Spleen (tissue), 11 donors: ENCODE data around the gene NUP98. TPM values are rescaled to one million over a fixed set of nuclear protein-coding genes. Genes with fewer than 3 reads are reported as not detected.

Experiments
- DNase-seq: peaks from one replicate; pipeline ENCODE4 v3.0.0-alpha.2; 2020
- H3K27ac ChIP-seq, 8 donors: fragments of 200-600 bp; sonication (generic) in 7 of 8; 1 replicate in 4 of 8; 2 replicates in 4 of 8; pipeline versions ENCODE4 v1.5.0 to v1.8.0; 2016 to 2021; ENCODE audit warnings: inconsistent platforms in 4 of 8, mild to moderate bottlenecking in 4 of 8, moderate library complexity in 1 of 8
- H3K27me3 ChIP-seq, 7 donors: fragments of 200-600 bp; sonication (generic) in 6 of 7; replicated peaks in 1 of 7; 1 replicate in 4 of 7; 2 replicates in 3 of 7; pipeline versions ENCODE4 v1.5.0 to v1.8.0; 2016 to 2021; ENCODE audit warnings: inconsistent platforms in 3 of 7, mild to moderate bottlenecking in 1 of 7
- H3K36me3 ChIP-seq, 6 donors: fragments of 200-600 bp; sonication (generic) in 5 of 6; 1 replicate in 4 of 6; 2 replicates in 2 of 6; pipeline versions ENCODE4 v1.5.0 to v1.8.0; 2016 to 2021; ENCODE audit warnings: inconsistent platforms in 2 of 6
- H3K4me1 ChIP-seq, 6 donors: fragments of 200-600 bp; sonication (generic) in 5 of 6; 1 replicate in 3 of 6; 2 replicates in 3 of 6; pipeline versions ENCODE4 v1.5.0 to v1.8.0; 2016 to 2021; ENCODE audit warnings: inconsistent platforms in 3 of 6
- H3K4me3 ChIP-seq, 8 donors: fragments of 200-600 bp; sonication (generic) in 7 of 8; 1 replicate in 4 of 8; 2 replicates in 4 of 8; pipeline versions ENCODE4 v1.5.0 to v1.8.0; 2016 to 2021; ENCODE audit warnings: inconsistent platforms in 4 of 8, mild to moderate bottlenecking in 4 of 8, moderate library complexity in 2 of 8
- H3K9me3 ChIP-seq, 8 donors: fragments of 200-600 bp; sonication (generic) in 7 of 8; 1 replicate in 4 of 8; 2 replicates in 4 of 8; pipeline versions ENCODE4 v1.5.0 to v1.8.0; 2016 to 2021; ENCODE audit warnings: inconsistent platforms in 4 of 8
- POLR2A ChIP-seq, 3 donors: fragments of 450-650 bp; IDR thresholded peaks; one replicate each; pipeline ENCODE4 v1.5.1; 2017; ENCODE audit warnings: antibody characterized with exemption in 3 of 3, mild to moderate bottlenecking in 1 of 3
- POLR2AphosphoS5 ChIP-seq, 3 donors: sonication (generic); formaldehyde crosslinking; IDR thresholded peaks; one replicate each; pipeline ENCODE4 v1.5.1; 2017; ENCODE audit warnings: antibody characterized with exemption in 3 of 3
- WGBS, 5 donors: extraction: QIAGEN DNeasy Blood & Tissue Kit in 3 of 5; methylation state at CpG; one replicate each; pipeline versions ENCODE4 v1.1.5 to v1.1.7; 2013 to 2018; 5-methylcytosine and 5-hydroxymethylcytosine counted together
- intact Hi-C: fragments of 100-400 bp; cut with DNase I; formaldehyde crosslinking; loops from one replicate; pipeline ENCODE4 v1.15.0; 2023; ENCODE audit warnings: low total_unique reads
- polyA plus RNA-seq, 3 donors: library from polyadenylated mRNA; stranded (reverse); fragments of 200-250 nt; gene quantifications; one replicate each; pipeline ENCODE4 v1.2.1, GENCODE V29; 2013
- total RNA-seq, 7 donors: library from RNA; depleted of rRNA in 3 of 7; stranded (reverse); fragments of >200 nt in 3 of 7; fragmentation: NEBNext Ultra II Directional in 4 of 7; extraction: Animal tissue kit (Norgen Biotek cat#: 25700) in 4 of 7; gene quantifications; one replicate each; pipeline versions ENCODE4 v1.1.0 to v1.2.1, GENCODE V29; 2016 to 2021
- TF ChIP-seq, protein P1 (sequence below), 11 experiments: fragments of 200-600 bp in 7 of 11; fragments of 450-650 bp in 4 of 11; sonication (generic) in 4 of 11; IDR thresholded peaks in 8 of 11; conservative IDR thresholded peaks in 3 of 11; 1 replicate in 7 of 11; 2 replicates in 4 of 11; pipeline versions ENCODE4 v1.4.0 to v1.8.0; 2016 to 2021; ENCODE audit warnings: antibody characterized with exemption in 11 of 11, inconsistent platforms in 4 of 11, mild to moderate bottlenecking in 1 of 11
- donor health status: healthy with polysubstance abuse.
- donor health status: DM: no; HTN: no; CAD: no; lungs with moderate emphysema.
- donor health status: DM: no; HTN: no; CAD: no.
- donor health status: Bipolar disorder and iron deficiency.
- donor health status: healthy.
- donor health status: DM: no; HTN: no; CAD: no.
- donor health status: DM: yes; HTN: yes; CAD: no.

The NUP98 gene
- total and polyA plus RNA-seq, 10 donors, result 12.6 to 171 (median 88.7) TPM

DNA sequence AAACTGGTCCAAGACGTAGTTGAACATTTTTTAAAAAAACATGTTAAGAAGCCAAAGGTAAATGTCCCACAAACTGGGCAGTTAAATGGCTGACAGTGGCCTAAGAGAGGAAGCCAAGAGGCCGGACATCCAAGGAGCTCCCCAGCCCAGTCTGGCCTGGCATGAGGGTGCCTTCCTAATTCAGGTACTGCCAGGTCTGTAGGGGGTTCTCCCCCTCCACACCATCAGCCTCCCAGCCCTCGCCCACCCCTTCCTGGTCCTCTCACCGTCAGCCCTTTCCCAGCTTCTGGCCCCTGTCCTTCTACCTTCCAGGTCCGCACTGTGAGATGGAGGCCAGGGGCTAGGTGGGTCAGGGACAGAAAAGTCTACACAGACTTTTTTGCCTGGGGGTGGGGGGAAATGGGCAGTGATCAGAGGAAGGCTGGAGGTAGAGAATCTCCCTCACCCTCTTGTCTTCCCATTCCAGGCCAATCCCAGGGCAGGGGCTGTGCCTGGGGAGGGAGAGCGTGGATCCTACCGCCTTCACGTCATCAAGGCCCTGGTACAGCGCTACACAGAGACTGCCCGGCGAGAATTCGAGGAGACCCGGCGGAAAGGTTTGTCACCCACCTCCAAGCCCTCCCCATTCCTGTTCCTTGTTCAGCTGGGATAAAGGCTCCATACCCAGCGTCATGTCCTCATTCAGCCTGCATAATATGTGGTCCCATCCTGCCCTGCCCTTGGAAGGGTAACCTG is 161.5 kb downstream of the NUP98 start:
- DNase-seq, result peak; percentile 32
- TF ChIP-seq, protein P1, sequence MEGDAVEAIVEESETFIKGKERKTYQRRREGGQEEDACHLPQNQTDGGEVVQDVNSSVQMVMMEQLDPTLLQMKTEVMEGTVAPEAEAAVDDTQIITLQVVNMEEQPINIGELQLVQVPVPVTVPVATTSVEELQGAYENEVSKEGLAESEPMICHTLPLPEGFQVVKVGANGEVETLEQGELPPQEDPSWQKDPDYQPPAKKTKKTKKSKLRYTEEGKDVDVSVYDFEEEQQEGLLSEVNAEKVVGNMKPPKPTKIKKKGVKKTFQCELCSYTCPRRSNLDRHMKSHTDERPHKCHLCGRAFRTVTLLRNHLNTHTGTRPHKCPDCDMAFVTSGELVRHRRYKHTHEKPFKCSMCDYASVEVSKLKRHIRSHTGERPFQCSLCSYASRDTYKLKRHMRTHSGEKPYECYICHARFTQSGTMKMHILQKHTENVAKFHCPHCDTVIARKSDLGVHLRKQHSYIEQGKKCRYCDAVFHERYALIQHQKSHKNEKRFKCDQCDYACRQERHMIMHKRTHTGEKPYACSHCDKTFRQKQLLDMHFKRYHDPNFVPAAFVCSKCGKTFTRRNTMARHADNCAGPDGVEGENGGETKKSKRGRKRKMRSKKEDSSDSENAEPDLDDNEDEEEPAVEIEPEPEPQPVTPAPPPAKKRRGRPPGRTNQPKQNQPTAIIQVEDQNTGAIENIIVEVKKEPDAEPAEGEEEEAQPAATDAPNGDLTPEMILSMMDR (IDR thresholded peaks at IDR 0.05 in 8 of 11, conservative IDR thresholded peaks at IDR 0.05 in 3 of 11), result no peak
- TF ChIP-seq POLR2A (IDR thresholded peaks at IDR 0.05) (no peak), POLR2AphosphoS5 (IDR thresholded peaks at IDR 0.05) (no peak)
- 87 to 94% (median 93%) methylated on average over 15 of the region's 15 CpGs for WGBS, 5 donors
- Histone ChIP-seq H3K27me3 (no peaks in the 10 kb centered on the region), H3K9me3 (no peaks in the 10 kb centered on the region), H3K4me3 (no peak overlapping the region), H3K36me3 (no peaks in the 10 kb centered on the region), H3K27ac (no peak overlapping the region), H3K4me1 (no peaks in the 10 kb centered on the region)
- intact Hi-C loops, result no loop called here

GRCh38 chr11:3632070-3632660 is 165.2 kb downstream of the NUP98 start:
- Histone ChIP-seq H3K27ac (no peak overlapping the region), H3K36me3 (no peaks in the 10 kb centered on the region), H3K27me3 (no peaks in the 10 kb centered on the region), H3K9me3 (no peaks in the 10 kb centered on the region), H3K4me3 (no peak overlapping the region), H3K4me1 (no peaks in the 10 kb centered on the region)
- WGBS, 5 donors, result 84 to 90% (median 88%) methylated on average over 5 of the region's 5 CpGs
- no peak for TF ChIP-seq POLR2A (IDR thresholded peaks at IDR 0.05)
- TF ChIP-seq, protein P1 (IDR thresholded peaks at IDR 0.05 in 8 of 11, conservative IDR thresholded peaks at IDR 0.05 in 3 of 11), result no peak
- no peak for TF ChIP-seq POLR2AphosphoS5 (IDR thresholded peaks at IDR 0.05)
- peak; percentile 33 for DNase-seq
- intact Hi-C loops, result no loop called here

GRCh38 chr11:3631331-3631730 is 166.0 kb downstream of the NUP98 start:
- H3K27me3 ChIP-seq, result no peaks in the 10 kb centered on the region
- TF ChIP-seq, protein P1 (IDR thresholded peaks at IDR 0.05 in 8 of 11, conservative IDR thresholded peaks at IDR 0.05 in 3 of 11), result no peak
- TF ChIP-seq POLR2A (IDR thresholded peaks at IDR 0.05), result no peak
- TF ChIP-seq POLR2AphosphoS5 (IDR thresholded peaks at IDR 0.05), result no peak
- H3K27ac ChIP-seq, result no peak overlapping the region
- H3K4me3 ChIP-seq, result no peak overlapping the region
- intact Hi-C loops, result no loop called here
- H3K36me3 ChIP-seq, result no peaks in the 10 kb centered on the region
- 91 to 97% (median 95%) methylated on average over 4 of the region's 4 CpGs for WGBS, 5 donors
- no peaks in the 10 kb centered on the region for H3K9me3 ChIP-seq
- no peak for DNase-seq
- peaks cover 0 to 3% (median 0%) of the 10 kb centered on the region in 6 donors for H3K4me1 ChIP-seq

GRCh38 chr11:3627291-3627690 is 170.1 kb downstream of the NUP98 start:
- TF ChIP-seq, protein P1 (IDR thresholded peaks at IDR 0.05 in 8 of 11, conservative IDR thresholded peaks at IDR 0.05 in 3 of 11), result no peak
- TF ChIP-seq POLR2AphosphoS5 (IDR thresholded peaks at IDR 0.05), result no peak
- no peak for TF ChIP-seq POLR2A (IDR thresholded peaks at IDR 0.05)
- DNase-seq, result peak; percentile 25
- H3K4me3 ChIP-seq, result no peak overlapping the region
- H3K27me3 ChIP-seq, result no peaks in the 10 kb centered on the region
- H3K27ac ChIP-seq, result no peak overlapping the region
- H3K36me3 ChIP-seq, result no peaks in the 10 kb centered on the region
- 90 to 100% (median 96%) methylated on average over 1 of the region's 1 CpG for whole genome bisulfite sequencing, 5 donors
- intact Hi-C loops, result no loop called here
- H3K4me1 ChIP-seq, result peaks cover 0 to 7% (median 0%) of the 10 kb centered on the region in 6 donors
- H3K9me3 ChIP-seq, result no peaks in the 10 kb centered on the region
